LNCaP clone FGC (cell line): ENCODE measurements around the gene TNN.
A peak's percentile ranks its signal among the peaks of the same experiment; 100 is the strongest.

Experiments
- DNase-seq: peaks from one replicate; pipeline ENCODE4 v3.0.0-alpha.2; 2011; ENCODE audit warnings: low read depth
- H3K4me3 ChIP-seq: 2 replicates; pipeline ENCODE4 v1.5.1; 2011; ENCODE audit warnings: mild to moderate bottlenecking, low read depth, low read length, control low read depth
- TF ChIP-seq, protein P1 (sequence below): IDR thresholded peaks from 2 replicates; pipeline ENCODE4 v1.5.1; 2012; ENCODE audit warnings: mild to moderate bottlenecking; ENCODE audit not compliant: control insufficient read depth, insufficient read depth; ENCODE audit errors: extremely low read depth

The TNN gene

DNA sequence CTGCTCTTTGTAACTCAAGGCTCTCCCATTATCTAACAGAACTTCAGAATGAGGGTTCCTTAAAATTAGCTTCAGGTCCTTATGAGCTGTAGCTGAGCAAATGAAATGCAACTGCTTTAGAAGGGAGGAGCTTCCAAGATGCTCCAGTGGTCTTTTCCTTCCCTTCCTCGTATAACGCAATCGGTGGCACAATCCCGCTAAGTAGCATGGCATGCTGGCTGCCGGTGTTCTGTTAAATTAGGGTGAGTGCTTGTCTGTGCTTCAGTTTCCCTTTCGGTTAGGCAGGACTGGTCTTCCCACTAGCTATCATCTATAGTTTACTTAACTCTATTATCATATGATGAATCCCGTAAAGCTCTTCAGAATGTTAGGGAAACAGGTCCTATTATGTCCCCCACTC, 124.0 kb downstream of the TNN start:
- no peak for DNase-seq
- TF ChIP-seq, protein P1, sequence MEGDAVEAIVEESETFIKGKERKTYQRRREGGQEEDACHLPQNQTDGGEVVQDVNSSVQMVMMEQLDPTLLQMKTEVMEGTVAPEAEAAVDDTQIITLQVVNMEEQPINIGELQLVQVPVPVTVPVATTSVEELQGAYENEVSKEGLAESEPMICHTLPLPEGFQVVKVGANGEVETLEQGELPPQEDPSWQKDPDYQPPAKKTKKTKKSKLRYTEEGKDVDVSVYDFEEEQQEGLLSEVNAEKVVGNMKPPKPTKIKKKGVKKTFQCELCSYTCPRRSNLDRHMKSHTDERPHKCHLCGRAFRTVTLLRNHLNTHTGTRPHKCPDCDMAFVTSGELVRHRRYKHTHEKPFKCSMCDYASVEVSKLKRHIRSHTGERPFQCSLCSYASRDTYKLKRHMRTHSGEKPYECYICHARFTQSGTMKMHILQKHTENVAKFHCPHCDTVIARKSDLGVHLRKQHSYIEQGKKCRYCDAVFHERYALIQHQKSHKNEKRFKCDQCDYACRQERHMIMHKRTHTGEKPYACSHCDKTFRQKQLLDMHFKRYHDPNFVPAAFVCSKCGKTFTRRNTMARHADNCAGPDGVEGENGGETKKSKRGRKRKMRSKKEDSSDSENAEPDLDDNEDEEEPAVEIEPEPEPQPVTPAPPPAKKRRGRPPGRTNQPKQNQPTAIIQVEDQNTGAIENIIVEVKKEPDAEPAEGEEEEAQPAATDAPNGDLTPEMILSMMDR: no peak
- peak overlapping the region; percentile 54 for H3K4me3 ChIP-seq

GRCh38 chr1:175192111-175192629, 124.5 kb downstream of the TNN start:
- H3K4me3 ChIP-seq: peak overlapping the region; percentile 54
- TF ChIP-seq, protein P1: no peak
- DNase-seq: no peak

DNA sequence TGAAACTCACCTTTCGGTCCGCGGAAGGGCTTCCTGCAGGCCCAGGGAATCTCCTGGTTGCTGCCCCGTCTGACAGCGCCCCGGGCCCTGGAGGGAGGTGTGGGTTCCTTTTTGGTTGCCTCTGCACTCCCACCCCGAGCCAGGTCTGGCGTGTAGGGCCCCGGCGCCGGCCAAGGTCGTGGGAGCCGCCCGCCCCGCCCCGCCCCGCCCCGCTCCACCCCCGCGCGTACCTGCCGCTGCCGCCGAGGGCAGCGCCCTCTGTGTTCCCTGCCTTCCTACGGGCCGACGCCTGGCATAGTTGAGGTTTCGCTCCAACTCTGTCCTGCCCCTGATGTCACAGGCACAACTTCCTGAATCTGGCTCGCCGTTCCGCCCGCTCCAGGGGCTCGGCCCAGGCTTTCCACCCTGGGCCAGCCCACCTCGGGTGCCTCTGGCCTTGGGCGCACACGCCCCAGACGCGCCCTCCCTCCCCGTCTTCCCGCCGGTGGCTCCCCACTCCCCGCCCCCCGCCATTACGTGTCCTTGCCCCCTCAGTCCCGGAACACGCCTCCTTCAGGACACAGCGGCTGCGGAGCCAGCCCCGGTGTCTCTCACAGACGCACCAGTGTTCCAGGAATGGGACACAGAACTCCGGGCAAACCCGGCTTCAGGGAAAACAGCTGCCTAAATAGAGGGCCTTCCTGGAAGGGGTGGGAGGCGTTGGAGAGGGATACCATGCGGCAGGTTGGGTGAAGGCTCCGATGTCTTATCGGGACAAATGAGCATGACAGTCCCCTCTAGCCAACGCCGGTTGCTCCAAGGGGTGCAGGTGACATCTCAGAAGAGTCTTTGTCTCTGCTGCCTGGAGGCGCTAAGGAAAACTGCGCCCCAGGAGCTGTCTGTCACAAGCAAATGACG, 125.2 kb downstream of the TNN start, which contains the start of gene KIAA0040:
TSS of gene KIAA0040 (minus strand) at position 147 of the 897 bp plus-strand sequence. CDS start 31,763 bp downstream, outside the sequence.
- DNase-seq: no peak
- H3K4me3 ChIP-seq: peak within 1 kb of the TSS; percentile 54
- TF ChIP-seq, protein P1: peak; percentile 54

DNA sequence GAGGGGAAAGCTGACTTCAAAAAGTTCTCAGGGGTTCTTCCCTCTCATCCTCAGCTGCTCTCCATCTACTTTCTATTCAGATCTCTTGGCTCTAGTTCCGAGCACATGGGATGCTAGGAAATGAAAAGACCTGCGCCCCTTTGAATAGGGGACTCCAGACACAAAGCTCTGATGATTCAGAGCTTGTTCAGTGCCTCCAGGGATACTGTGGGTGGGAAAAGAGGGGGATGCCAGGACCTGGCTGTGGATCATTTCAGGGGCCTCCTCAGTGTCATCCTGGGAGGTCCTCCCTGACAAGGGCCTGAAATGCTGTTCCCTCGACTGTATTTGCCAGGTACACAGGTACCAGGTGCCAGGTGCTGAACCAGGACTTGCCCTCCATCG, 125.9 kb downstream of the TNN start:
- no peak overlapping the region for H3K4me3 ChIP-seq
- TF ChIP-seq, protein P1: no peak
- DNase-seq: no peak

GRCh38 chr1:175195281-175195680, 127.6 kb downstream of the TNN start:
- TF ChIP-seq, protein P1: no peak
- no peak overlapping the region for H3K4me3 ChIP-seq
- DNase-seq: no peak

- no peak for DNase-seq
- TF ChIP-seq, protein P1: no peak
- H3K4me3 ChIP-seq: no peak overlapping the region
These were observed 128.2 kb downstream of the TNN start for GRCh38 chr1:175195798-175196197.
